ENCODE results near the gene PMEPA1. TPM values are rescaled to one million over a fixed set of nuclear protein-coding genes. Genes with fewer than 3 reads are reported as not detected.

Gene PMEPA1
- total RNA-seq, 1 donor from 2014 or later, result 24.7 TPM

GRCh38 chr20:57609086-57609841 lies 100.6 kb downstream of the PMEPA1 start:
- ATAC-seq (no peak), DNase-seq (no peak)
- intact Hi-C loops (cut with micrococcal nuclease), result no loop called here

GRCh38 chr20:57608516-57608915 lies 101.3 kb downstream of the PMEPA1 start:
- intact Hi-C loops (cut with micrococcal nuclease), result no loop called here
- DNase-seq (no peak), ATAC-seq (no peak)

GRCh38 chr20:57605878-57606277 lies 103.9 kb downstream of the PMEPA1 start:
- intact Hi-C loops (cut with micrococcal nuclease), result no loop called here
- ATAC-seq (no peak), DNase-seq (no peak)

GRCh38 chr20:57605045-57605444 lies 104.8 kb downstream of the PMEPA1 start:
- DNase-seq (no peak), ATAC-seq (no peak)

GRCh38 chr20:57603120-57603519 lies 106.7 kb downstream of the PMEPA1 start:
- ATAC-seq (no peak), DNase-seq (no peak)
- intact Hi-C loops (cut with micrococcal nuclease), result no loop called here

More at GRCh38 chr20:57605045-57605444, 104.8 kb downstream of the PMEPA1 start:
- intact Hi-C loops (cut with micrococcal nuclease), result no loop called here

- intact Hi-C loops (cut with micrococcal nuclease), result no loop called here
- no peak for ATAC-seq
- no peak for DNase-seq
Measured at GRCh38 chr20:57601737-57602136, 108.1 kb downstream of the PMEPA1 start.

GRCh38 chr20:57601211-57601570 lies 108.6 kb downstream of the PMEPA1 start:
- ATAC-seq, result no peak
- DNase-seq, result no peak
- intact Hi-C loops (cut with micrococcal nuclease), result no loop called here

- no peak for ATAC-seq
- no peak for DNase-seq
- intact Hi-C loops (cut with micrococcal nuclease), result no loop called here
Measured at GRCh38 chr20:57600320-57601210, 109.2 kb downstream of the PMEPA1 start.

GRCh38 chr20:57598491-57598890 lies 111.3 kb downstream of the PMEPA1 start:
- DNase-seq, result no peak
- intact Hi-C loops (cut with micrococcal nuclease), result loop anchor here (5.0 kb wide), 1 partner anchor 609 kb away; no protein-coding TSS in a partner anchor

More at GRCh38 chr20:57598491-57598890, 111.3 kb downstream of the PMEPA1 start:
- ATAC-seq, result no peak

Other genes with a start within 250 kb of the PMEPA1 start
- gene CTCFL, start 184.9 kb downstream of the PMEPA1 start, total RNA-seq, result not detected
- gene PCK1, start 148.9 kb downstream of the PMEPA1 start, total RNA-seq, result 0.62 TPM
- gene ZBP1, start 89.6 kb downstream of the PMEPA1 start, total RNA-seq, result 0.15 TPM

Data from left ventricle myocardium superior (tissue), 1 donor.